Epidermal melanocyte (primary cell): Measurements from ENCODE around the gene ANAPC7.
A peak's percentile ranks its signal among the peaks of the same experiment; 100 is the strongest.
"Not testable (repeated sequence)": the region's sequence is repeated elsewhere in the genome, so short reads cannot be mapped to it uniquely, and the experiment has no call there.

ENCODE experiments used
- DNase-seq: peaks from one replicate; pipeline ENCODE4 v3.0.0; 2011; ENCODE audit warnings: low spot score; ENCODE audit not compliant: insufficient read length

ANAPC7 gene

GRCh38 chr12:110378131-110378790, 25.2 kb downstream of the ANAPC7 start:
- DNase-seq: peak; percentile 77

DNA sequence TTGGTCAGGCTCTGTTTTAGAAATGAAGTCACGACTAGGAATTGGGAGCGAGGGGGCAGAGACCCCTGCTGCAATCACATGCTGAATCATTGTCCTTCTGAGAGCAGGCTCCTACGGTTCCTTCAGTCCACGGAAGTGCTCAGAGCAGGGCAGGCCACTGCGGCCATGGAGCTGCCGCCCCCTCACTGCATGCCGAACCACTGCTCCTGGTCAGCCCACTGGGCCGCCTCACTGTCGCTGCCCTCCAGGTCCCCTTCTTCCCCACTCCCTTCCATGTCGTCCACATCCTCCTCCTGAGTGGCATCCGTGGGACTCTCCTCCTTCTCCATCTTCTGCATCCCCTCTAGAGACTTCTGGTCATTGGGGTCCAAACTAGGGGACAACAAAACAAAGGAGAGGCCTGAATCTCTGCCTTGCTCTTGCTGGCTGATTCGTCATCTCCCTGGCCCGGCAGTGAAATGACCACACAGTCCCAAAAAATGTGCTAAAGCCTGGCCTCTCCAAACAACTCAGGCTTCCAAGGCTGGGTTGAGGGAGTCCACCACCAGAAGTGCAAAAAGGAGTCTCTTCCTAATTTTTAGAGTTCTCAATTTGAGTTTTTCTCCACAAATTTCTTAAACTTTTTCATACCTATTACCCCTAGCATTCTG, 29.4 kb downstream of the ANAPC7 start:
- DNase-seq: no peak

- no peak for DNase-seq
Observed at GRCh38 chr12:110373425-110373824, 30.1 kb downstream of the ANAPC7 start.

DNA sequence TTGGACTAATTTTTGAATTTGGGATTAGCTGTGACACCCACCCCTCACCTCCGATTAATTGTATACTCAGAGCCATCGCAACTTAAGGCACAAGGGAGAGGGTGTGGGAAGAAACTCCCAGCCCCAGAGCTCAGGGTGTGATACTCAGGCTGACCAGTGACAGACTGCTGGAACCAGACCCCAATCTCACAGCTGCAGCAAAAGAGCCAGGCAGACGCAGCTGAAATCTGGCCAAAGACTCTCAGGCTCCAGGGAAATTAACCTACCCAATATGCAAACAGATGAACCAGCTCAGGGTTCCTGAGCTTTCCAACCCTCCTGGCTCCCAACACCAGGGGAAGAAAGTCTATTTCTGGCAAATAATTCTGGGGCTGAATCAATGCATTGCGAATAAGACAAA, 30.5 kb downstream of the ANAPC7 start:
- no peak for DNase-seq

DNA sequence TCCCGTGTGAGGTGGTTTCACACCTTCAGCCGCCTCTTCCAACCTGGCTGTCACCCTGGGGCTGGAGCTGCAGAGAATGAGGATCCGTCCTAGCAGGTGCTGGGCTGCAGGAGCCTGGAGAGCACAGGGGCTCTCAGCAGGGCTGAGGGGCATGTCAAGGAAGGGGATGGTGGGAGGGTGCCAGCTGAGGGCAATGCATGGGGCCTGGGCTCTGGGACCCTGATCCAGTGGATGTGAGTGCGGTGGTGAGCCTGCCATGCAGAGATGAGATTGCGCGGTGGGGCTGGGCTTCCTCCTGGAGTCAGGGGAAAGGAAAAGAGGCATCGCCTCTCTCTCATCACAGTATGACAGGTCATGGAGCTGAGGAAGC, 31.5 kb downstream of the ANAPC7 start:
- DNase-seq: no peak

DNA sequence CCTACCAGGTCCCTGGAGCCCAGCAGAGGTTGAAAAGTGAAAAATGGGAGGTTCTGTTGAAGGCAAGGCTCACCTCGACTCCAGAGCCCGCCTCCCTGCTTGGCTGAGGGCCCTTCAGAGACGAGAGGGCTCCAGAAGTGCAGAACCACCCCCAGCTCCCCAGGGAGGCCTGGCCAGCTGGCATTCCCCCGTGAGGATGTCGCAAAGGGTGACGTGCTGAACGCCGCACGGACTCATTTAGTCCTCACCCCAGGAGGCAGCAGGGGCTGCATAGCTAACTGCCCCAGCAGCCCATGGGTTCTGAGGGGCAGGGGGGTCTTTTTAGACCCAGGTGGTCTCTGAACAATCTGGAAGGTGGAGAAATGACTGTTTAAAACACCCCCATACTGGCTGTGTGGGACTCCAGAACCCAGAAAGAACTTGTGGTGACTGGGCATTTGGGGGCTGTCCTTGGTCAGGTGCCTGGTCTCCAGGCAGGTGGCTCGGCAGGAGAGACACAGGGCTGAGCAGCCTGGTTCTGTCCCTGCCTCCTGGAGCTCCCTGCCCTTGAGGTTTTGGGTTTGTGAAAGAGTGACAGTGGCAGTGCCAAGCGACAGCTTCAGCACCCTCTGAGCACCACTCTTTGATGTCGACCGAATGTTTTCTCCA, 32.0 kb downstream of the ANAPC7 start:
- DNase-seq: no peak

GRCh38 chr12:110370732-110371231, 32.7 kb downstream of the ANAPC7 start:
- DNase-seq: no peak

- DNase-seq: no peak
Observed at GRCh38 chr12:110369992-110370391, 33.5 kb downstream of the ANAPC7 start.

DNA sequence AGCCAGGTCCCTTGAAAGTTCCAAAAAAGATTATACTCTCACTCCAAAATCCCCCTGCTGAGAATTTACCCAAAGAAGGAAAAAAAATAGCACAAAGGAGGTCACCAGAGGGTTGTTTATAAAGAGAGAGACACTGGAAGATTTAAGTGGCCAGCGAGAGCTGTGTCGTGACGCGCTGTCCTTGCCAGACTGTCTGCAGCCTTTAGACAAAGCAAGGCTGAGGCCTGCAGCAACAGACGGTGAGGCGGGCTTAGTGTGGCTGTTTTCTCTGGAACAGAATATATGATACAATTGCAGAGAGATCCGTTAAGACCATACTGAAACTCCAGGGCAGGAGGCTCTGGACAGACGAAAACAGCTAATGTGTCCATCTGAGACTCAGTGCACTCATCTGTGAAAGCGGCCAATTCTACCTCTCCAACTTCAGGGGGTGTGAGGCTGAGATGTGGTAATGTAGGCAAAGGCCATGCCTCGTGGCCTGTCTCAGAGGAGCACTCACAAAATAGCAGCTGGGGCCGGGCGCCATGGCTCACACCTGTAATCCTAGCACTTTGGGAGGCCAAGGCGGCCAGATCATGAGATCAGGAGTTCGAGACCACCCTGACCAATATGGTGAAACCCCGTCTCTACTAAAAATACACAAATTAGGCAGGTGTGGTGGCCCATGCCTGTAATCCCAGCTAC, 36.2 kb downstream of the ANAPC7 start:
- no peak for DNase-seq

DNA sequence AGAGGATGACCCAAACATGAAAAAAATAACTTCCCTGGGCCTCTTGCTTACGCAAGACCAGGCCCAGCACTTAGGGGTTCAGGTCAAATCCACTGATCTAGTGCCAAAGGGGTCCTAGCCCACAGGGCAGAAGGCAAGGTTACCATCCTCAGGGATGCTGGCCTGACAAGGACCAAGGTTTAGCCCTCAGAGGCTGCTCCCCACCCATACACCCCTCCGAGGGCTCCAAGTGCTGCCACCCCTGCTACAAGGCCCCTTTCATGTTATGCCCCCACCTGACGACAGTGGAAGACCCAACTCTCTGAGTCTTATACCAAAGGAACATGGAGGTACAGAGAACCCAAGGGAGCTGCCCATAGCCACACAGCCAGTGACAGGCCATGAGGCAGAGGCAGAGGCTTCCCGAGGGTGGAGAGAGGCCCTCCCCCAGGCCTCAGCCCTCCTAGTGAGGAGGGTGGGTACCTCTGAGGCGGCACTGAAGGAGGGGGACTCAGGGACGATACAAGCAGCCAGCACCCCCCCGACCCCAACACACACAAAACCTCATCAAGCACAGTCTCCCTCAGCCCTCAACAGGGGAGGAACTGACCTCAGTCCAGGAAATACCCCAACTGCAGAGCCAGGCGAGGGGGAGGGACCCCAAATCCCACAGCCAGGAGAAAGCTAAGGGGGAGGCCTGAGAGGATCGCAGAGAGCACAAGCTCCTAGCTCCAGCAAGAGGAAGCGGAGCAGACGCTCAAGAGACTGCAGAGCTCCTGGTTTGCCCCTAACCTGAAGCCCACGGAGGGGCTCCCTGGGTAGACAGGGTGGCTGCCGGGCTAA, 37.0 kb downstream of the ANAPC7 start:
- DNase-seq: no peak

GRCh38 chr12:110365489-110366320, 37.8 kb downstream of the ANAPC7 start:
- DNase-seq: no peak

- DNase-seq: no peak
Observed at GRCh38 chr12:110361216-110361615, 42.3 kb downstream of the ANAPC7 start.

DNA sequence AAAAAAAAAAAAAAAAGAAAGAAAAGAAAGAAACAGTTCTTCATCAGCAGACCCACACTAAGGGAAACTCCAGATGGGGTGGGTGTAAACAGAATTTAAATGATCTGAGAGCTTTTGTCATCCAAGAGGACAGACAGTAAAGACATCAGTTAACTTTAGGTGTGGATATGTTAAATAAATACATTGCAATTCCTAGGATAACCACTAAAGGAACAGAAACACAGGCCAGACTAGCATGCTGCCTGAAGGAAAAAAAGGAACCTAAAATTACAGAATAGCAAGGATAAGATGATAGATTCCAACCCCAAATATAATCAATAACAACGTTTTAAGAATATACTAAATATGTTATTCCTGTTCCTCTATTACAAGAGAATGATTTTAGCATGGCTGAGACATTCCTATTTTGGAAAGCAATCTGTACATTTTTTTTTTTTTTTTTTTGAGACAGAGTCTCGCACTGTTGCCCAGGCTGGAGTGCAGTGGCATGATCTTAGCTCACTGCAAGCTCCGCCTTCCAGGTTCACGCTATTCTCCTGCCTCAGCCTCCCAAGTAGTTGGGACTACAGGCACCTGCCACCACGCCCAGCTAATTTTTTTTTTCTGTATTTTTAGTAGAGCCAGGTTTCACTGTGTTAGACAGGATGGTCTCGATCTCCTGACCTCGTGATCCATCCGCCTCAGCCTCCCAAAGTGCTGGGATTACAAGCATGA, 45.0 kb downstream of the ANAPC7 start:
- not testable (repeated sequence) for DNase-seq

GRCh38 chr12:110355073-110355472, 48.4 kb downstream of the ANAPC7 start:
- no peak for DNase-seq

GRCh38 chr12:110354172-110354780, 49.2 kb downstream of the ANAPC7 start:
- no peak for DNase-seq

DNA sequence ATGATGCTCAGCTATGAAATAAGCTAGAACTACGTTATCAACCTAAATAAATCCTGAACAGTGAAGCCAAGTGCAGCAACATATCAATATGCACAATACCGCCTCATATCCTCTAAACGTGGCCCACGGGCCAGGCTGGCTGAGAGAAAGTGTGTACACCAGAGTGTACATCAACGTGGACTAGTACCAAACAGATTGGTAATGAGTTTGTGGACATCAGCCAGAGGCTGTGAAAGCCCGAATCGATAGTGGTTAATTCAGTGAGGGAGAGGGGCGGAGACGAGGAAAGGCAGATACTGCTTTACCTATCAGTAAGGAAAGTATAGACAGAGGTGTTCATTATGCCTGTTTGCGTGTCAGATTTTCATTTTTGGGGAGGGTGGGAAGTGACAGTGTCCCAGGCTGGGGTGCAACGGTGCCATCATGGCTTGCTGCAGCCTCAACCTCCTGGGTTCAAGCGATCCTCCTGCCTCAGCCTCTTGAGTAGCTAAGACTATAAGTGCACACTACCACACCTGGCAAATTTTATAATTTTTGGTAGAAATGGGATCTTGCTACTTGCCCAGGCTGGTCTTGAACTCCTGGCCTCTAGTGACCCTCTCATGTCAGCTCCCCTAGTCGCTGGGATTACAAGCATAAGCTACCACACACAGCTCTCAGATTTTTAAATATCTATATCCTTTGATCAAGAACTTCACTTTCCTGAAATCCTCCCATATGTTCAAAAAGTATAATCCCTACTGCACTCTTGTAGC, 50.1 kb downstream of the ANAPC7 start:
- no peak for DNase-seq

- DNase-seq: no peak
Observed at GRCh38 chr12:110352401-110352800, 51.1 kb downstream of the ANAPC7 start.

GRCh38 chr12:110351119-110351518, 52.4 kb downstream of the ANAPC7 start:
- no peak for DNase-seq
